ENCODE measurements around the gene HDHD5. TPM values are rescaled to one million over a fixed set of nuclear protein-coding genes. Genes with fewer than 3 reads are reported as not detected.

The HDHD5 gene
- total and polyA plus RNA-seq, 10 of the 15 experiments (the other 5 are each of a cell fraction or from before 2014, with no cell fraction given): 1.7 to 68.0 (median 49.9) TPM

DNA sequence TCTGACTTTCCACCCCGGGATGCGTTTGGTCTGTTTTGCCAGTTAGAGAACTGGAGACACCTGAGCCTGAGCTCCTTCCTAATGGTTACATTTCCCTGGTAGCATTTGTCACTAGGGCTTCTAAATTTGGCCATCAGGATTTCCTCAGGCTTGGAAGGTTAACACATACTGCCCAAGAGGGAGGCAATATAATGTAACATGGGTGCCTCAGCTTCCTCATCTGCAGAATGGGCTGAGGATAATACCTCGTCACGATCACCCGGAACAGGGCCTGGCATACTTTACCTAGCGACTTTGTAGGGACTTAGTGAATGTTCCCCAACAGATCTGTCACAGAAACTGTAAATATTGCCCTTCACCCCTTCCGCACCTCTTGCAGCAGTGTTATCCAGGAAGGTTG lies 63.0 kb downstream of the HDHD5 start:
- Histone ChIP-seq H3K9me3 (replicated peaks; ENCODE audit: control insufficient read depth, insufficient read depth, low read length) (no peaks in the 10 kb centered on the region), H3K79me2 (ENCODE audit: control insufficient read depth, insufficient read depth, low read length) (no peaks in the 10 kb centered on the region; the same call in 1 of the 2 replicates), H3K4me1 (ENCODE audit: control insufficient read depth, insufficient read depth, low read length) (peaks cover 19% of the 10 kb centered on the region), H4K20me1 (ENCODE audit: control insufficient read depth, insufficient read depth) (peaks cover 6% of the 10 kb centered on the region), H3K27ac (ENCODE audit: control insufficient read depth, insufficient read depth) (no peak overlapping the region), H3K9ac (ENCODE audit: control insufficient read depth, insufficient read depth, low read length) (no peak overlapping the region), H2AFZ (ENCODE audit: control insufficient read depth, low read depth, low read length) (no peak overlapping the region), H3K36me3 (ENCODE audit: control insufficient read depth in 2 of 2, insufficient read depth in 2 of 2, low read length in 1 of 2) (peaks cover 10 to 19% of the 10 kb centered on the region in 2 experiments; a peak in 3 of 4 replicates), H3K4me2 (ENCODE audit: control insufficient read depth, insufficient read depth) (no peak overlapping the region), H3K27me3 (replicated peaks in 1 of 2; ENCODE audit: control insufficient read depth in 2 of 2, insufficient read depth in 2 of 2, low read length in 1 of 2) (no peaks in the 10 kb centered on the region), H3K4me3 (no peak overlapping the region)
- intact Hi-C loops (cut with micrococcal nuclease; ENCODE audit: unreplicated experiment): no loop called here
- WGBS (ENCODE audit: insufficient coverage, insufficient replicate concordance, low lambda C conversion rate, missing lambda C conversion rate): 99% methylated on average over 7 of the region's 7 CpGs
- ATAC-seq: no peak
- no peak for DNase-seq (ENCODE audit: low read depth, low spot score)
- RAD21 ChIA-PET (ENCODE audit: unreplicated experiment): no interaction called here
- SMC1A ChIA-PET (ENCODE audit: uncharacterized antibody, unreplicated experiment): interaction anchor here (1.4 to 2.1 kb wide), 4 partner anchors 8 to 180 kb away, joined by 5 to 7 read pairs (median 6); no protein-coding TSS in a partner anchor
- in situ Hi-C loops (cut with MboI): no loop called here
- POLR2A ChIA-PET: interaction anchor here (1.1 kb wide), 1 partner anchor 48 kb away, joined by 3 read pairs; no protein-coding TSS in a partner anchor
- no TSS peak for BruUV-seq (replicated peaks)
- TF ChIP-seq, protein P1, sequence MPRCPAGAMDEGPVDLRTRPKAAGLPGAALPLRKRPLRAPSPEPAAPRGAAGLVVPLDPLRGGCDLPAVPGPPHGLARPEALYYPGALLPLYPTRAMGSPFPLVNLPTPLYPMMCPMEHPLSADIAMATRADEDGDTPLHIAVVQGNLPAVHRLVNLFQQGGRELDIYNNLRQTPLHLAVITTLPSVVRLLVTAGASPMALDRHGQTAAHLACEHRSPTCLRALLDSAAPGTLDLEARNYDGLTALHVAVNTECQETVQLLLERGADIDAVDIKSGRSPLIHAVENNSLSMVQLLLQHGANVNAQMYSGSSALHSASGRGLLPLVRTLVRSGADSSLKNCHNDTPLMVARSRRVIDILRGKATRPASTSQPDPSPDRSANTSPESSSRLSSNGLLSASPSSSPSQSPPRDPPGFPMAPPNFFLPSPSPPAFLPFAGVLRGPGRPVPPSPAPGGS (IDR thresholded peaks at IDR 0.05; ENCODE audit: borderline replicate concordance, insufficient read depth, low read depth, low read length, poor library complexity, severe bottlenecking): no peak
- TF ChIP-seq, protein P2, sequence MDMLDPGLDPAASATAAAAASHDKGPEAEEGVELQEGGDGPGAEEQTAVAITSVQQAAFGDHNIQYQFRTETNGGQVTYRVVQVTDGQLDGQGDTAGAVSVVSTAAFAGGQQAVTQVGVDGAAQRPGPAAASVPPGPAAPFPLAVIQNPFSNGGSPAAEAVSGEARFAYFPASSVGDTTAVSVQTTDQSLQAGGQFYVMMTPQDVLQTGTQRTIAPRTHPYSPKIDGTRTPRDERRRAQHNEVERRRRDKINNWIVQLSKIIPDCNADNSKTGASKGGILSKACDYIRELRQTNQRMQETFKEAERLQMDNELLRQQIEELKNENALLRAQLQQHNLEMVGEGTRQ (IDR thresholded peaks at IDR 0.05; ENCODE audit: borderline replicate concordance, low read depth, low read length): no peak
- no peak for TF ChIP-seq RB1 (IDR thresholded peaks at IDR 0.05; ENCODE audit: borderline replicate concordance)
- TF ChIP-seq MTA3 (IDR thresholded peaks at IDR 0.05; ENCODE audit: borderline replicate concordance, low read length): no peak
- no peak for TF ChIP-seq POLR2AphosphoS2 (IDR thresholded peaks at IDR 0.05; ENCODE audit: low read depth, low read length)
- no peak for TF ChIP-seq YY1 (IDR thresholded peaks at IDR 0.05; ENCODE audit: low read depth, low read length)
- TF ChIP-seq SPI1 (IDR thresholded peaks at IDR 0.05; ENCODE audit: borderline replicate concordance, insufficient read depth, low read depth, low read length): no peak
- no peak for TF ChIP-seq MAX (IDR thresholded peaks at IDR 0.05; ENCODE audit: low read depth, low read length)
- no peak for TF ChIP-seq ESRRA (IDR thresholded peaks at IDR 0.05; ENCODE audit: low read length)
- TF ChIP-seq RFX5 (IDR thresholded peaks at IDR 0.05; ENCODE audit: low read depth, low read length): no peak
- no peak for TF ChIP-seq SIX5 (IDR thresholded peaks at IDR 0.05; ENCODE audit: low read depth, low read length, severe bottlenecking)
- FAIRE-seq: no peak
- CTCF ChIA-PET: interaction anchor here (0.6 to 3.5 kb wide), 4 partner anchors 19 to 406 kb away, joined by 3 to 10 read pairs (median 3); no protein-coding TSS in a partner anchor
